Esophagus squamous epithelium (tissue), 5 donors: ENCODE measurements around the gene MTOR. TPM values are rescaled to one million over a fixed set of nuclear protein-coding genes. Genes with fewer than 3 reads are reported as not detected.
"Not testable (repeated sequence)": the region's sequence is repeated elsewhere in the genome, so short reads cannot be mapped to it uniquely, and the experiment has no call there.

Experiments
- DNase-seq: peaks from one replicate; lab custom pipeline; 2025; lab: John Stamatoyannopoulos, UW
- H3K27ac ChIP-seq, 4 donors: fragments of 200-600 bp; sonication (generic); one replicate each; pipeline ENCODE4 v1.5.1; 2016 to 2019; ENCODE audit warnings: mild to moderate bottlenecking in 1 of 4
- H3K27me3 ChIP-seq, 4 donors: fragments of 200-600 bp; sonication (generic); 1 replicate in 3 of 4; 2 replicates in 1 of 4; pipeline versions ENCODE4 v1.5.1 to v1.6.0; 2017 to 2021; ENCODE audit warnings: antibody characterized with exemption in 1 of 4
- H3K36me3 ChIP-seq, 3 donors: fragments of 200-600 bp; sonication (generic); one replicate each; pipeline ENCODE4 v1.5.1; 2016 to 2019
- H3K4me1 ChIP-seq, 3 donors: fragments of 200-600 bp; sonication (generic); one replicate each; pipeline ENCODE4 v1.5.1; 2017 to 2019
- H3K4me3 ChIP-seq, 4 donors: fragments of 200-600 bp; sonication (generic); 1 replicate in 3 of 4; 2 replicates in 1 of 4; pipeline ENCODE4 v1.5.1; 2016 to 2019; ENCODE audit warnings: mild to moderate bottlenecking in 2 of 4, moderate library complexity in 1 of 4
- H3K9me3 ChIP-seq, 3 donors: fragments of 200-600 bp; sonication (generic); one replicate each; pipeline ENCODE4 v1.5.1; 2016 to 2019
- CTCF ChIP-seq, 6 experiments: fragments of 450-650 bp in 4 of 6; fragments of 200-600 bp in 2 of 6; sonication (generic) in 2 of 6; IDR thresholded peaks; one replicate each; pipeline ENCODE4 v1.5.1; 2016 to 2019; ENCODE audit warnings: antibody characterized with exemption in 6 of 6, mild to moderate bottlenecking in 4 of 6, moderate library complexity in 4 of 6
- POLR2A ChIP-seq, 4 donors: fragments of 450-650 bp; IDR thresholded peaks; one replicate each; pipeline ENCODE4 v1.6.1; 2017; ENCODE audit warnings: antibody characterized with exemption in 4 of 4, mild to moderate bottlenecking in 4 of 4, moderate library complexity in 3 of 4
- WGBS, 2 donors: methylation state at CpG; one replicate each; pipeline ENCODE4 v1.1.5; 2018; 5-methylcytosine and 5-hydroxymethylcytosine counted together
- intact Hi-C: fragments of 100-400 bp; cut with DNase I; formaldehyde crosslinking; loops from one replicate; pipeline ENCODE4 v1.15.0; 2022
- total RNA-seq, 4 donors: library from RNA; depleted of rRNA; stranded (reverse); fragments of >200 nt; gene quantifications; one replicate each; pipeline ENCODE4 v1.1.0, GENCODE V29; 2016
- donor health status: DM: yes; HTN: yes; CAD: no.

The MTOR gene
- total RNA-seq, 4 donors from 2014 or later, result 25.4 to 34.2 (median 30.1) TPM

- Histone ChIP-seq H3K27me3 (no peaks in the 10 kb centered on the region), H3K4me1 (peaks cover 0 to 6% (median 0%) of the 10 kb centered on the region in 3 donors), H3K9me3 (no peaks in the 10 kb centered on the region), H3K4me3 (no peak overlapping the region), H3K36me3 (peaks cover 0 to 82% (median 0%) of the 10 kb centered on the region in 3 donors), H3K27ac (no peak overlapping the region)
- no peak for TF ChIP-seq CTCF (IDR thresholded peaks at IDR 0.05)
- no peak for TF ChIP-seq POLR2A (IDR thresholded peaks at IDR 0.05)
- no peak for DNase-seq
- intact Hi-C loops, result no loop called here
- WGBS, 2 donors, result 67 to 75% methylated on average over 1 to 2 of the region's 2 CpGs
Observed at GRCh38 chr1:11187494-11187893, 74.9 kb downstream of the MTOR start.

GRCh38 chr1:11187000-11187399 is 75.4 kb downstream of the MTOR start:
- 87 to 89% methylated on average over 2 of the region's 3 CpGs for WGBS, 2 donors
- Histone ChIP-seq H3K4me3 (no peak overlapping the region), H3K9me3 (no peaks in the 10 kb centered on the region), H3K36me3 (peaks cover 0 to 80% (median 0%) of the 10 kb centered on the region in 3 donors), H3K27me3 (no peaks in the 10 kb centered on the region), H3K4me1 (peaks cover 0 to 6% (median 0%) of the 10 kb centered on the region in 3 donors), H3K27ac (no peak overlapping the region)
- intact Hi-C loops, result no loop called here
- DNase-seq, result no peak
- no peak for TF ChIP-seq POLR2A (IDR thresholded peaks at IDR 0.05)
- no peak for TF ChIP-seq CTCF (IDR thresholded peaks at IDR 0.05)

GRCh38 chr1:11184973-11185372 is 77.4 kb downstream of the MTOR start:
- peaks cover 0 to 80% (median 0%) of the 10 kb centered on the region in 3 donors for H3K36me3 ChIP-seq
- peaks cover 0 to 6% (median 0%) of the 10 kb centered on the region in 3 donors for H3K4me1 ChIP-seq
- no peak for DNase-seq
- intact Hi-C loops, result no loop called here
- TF ChIP-seq POLR2A (IDR thresholded peaks at IDR 0.05) (no peak), CTCF (IDR thresholded peaks at IDR 0.05) (no peak)
- no peak overlapping the region for H3K27ac ChIP-seq
- H3K27me3 ChIP-seq, result no peaks in the 10 kb centered on the region
- no peak overlapping the region for H3K4me3 ChIP-seq
- H3K9me3 ChIP-seq, result no peaks in the 10 kb centered on the region
- WGBS, 2 donors, result 75 to 100% methylated on average over 1 of the region's 1 CpG

- Histone ChIP-seq H3K4me3 (no peak overlapping the region), H3K36me3 (peaks cover 0 to 77% (median 0%) of the 10 kb centered on the region in 3 donors), H3K27ac (no peak overlapping the region), H3K9me3 (no peaks in the 10 kb centered on the region), H3K4me1 (peaks cover 0 to 20% (median 0%) of the 10 kb centered on the region in 3 donors), H3K27me3 (no peaks in the 10 kb centered on the region)
- 96% methylated on average over 3 of the region's 3 CpGs for WGBS, 2 donors
- DNase-seq, result no peak
- intact Hi-C loops, result no loop called here
- TF ChIP-seq CTCF (IDR thresholded peaks at IDR 0.05), result no peak
- TF ChIP-seq POLR2A (IDR thresholded peaks at IDR 0.05), result no peak
Observed at GRCh38 chr1:11182884-11183283, 79.5 kb downstream of the MTOR start.

GRCh38 chr1:11180342-11180744 is 82.0 kb downstream of the MTOR start:
- DNase-seq, result no peak
- Histone ChIP-seq H3K36me3 (peaks cover 0 to 84% (median 0%) of the 10 kb centered on the region in 3 donors), H3K4me3 (no peak overlapping the region), H3K9me3 (no peaks in the 10 kb centered on the region), H3K4me1 (peaks cover 0 to 19% (median 0%) of the 10 kb centered on the region in 3 donors), H3K27ac (no peak overlapping the region), H3K27me3 (no peaks in the 10 kb centered on the region)
- intact Hi-C loops, result no loop called here
- TF ChIP-seq CTCF (IDR thresholded peaks at IDR 0.05) (no peak), POLR2A (IDR thresholded peaks at IDR 0.05) (no peak)

- H3K4me3 ChIP-seq, DNase-seq, H3K9me3 ChIP-seq, H3K27ac ChIP-seq, intact Hi-C loops, H3K27me3 ChIP-seq: not testable (repeated sequence)
- H3K4me1 ChIP-seq, result peaks cover 0 to 19% (median 0%) of the 10 kb centered on the region in 3 donors
- peaks cover 0 to 78% (median 0%) of the 10 kb centered on the region in 3 donors for H3K36me3 ChIP-seq
- WGBS, 2 donors, result 69 to 84% methylated on average over 3 of the region's 3 CpGs
Observed at GRCh38 chr1:11179749-11180148, 82.6 kb downstream of the MTOR start.
